Measurements from ENCODE around the gene MAP2K5.
A peak's percentile ranks its signal among the peaks of the same experiment; 100 is the strongest.

MAP2K5 gene

DNA sequence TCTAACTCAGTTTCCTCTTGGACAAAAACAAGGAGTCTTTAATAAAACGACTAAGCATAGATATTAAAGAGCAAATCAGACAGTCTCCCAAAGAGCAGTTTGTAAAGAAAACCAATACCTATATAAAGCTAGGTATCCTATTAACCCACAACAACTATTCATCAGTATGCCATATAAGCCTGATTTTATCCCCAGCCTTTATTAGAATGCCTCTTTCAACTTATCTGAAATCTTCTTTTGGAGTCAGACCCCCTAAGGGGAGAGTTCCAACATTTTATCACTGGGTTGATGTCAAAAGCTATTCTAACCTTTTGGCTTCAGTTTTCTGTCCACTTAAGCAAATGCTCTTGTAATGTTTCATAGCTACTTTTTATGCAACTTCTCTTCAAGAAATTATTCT, 17.8 kb downstream of the MAP2K5 start:
- no peak for DNase-seq

GRCh38 chr15:67563092-67563491, 20.6 kb downstream of the MAP2K5 start:
- DNase-seq, result no peak

- no peak for DNase-seq
Observed at GRCh38 chr15:67564021-67564967, 21.8 kb downstream of the MAP2K5 start.

GRCh38 chr15:67564968-67565345, 22.5 kb downstream of the MAP2K5 start:
- no peak for DNase-seq

DNA sequence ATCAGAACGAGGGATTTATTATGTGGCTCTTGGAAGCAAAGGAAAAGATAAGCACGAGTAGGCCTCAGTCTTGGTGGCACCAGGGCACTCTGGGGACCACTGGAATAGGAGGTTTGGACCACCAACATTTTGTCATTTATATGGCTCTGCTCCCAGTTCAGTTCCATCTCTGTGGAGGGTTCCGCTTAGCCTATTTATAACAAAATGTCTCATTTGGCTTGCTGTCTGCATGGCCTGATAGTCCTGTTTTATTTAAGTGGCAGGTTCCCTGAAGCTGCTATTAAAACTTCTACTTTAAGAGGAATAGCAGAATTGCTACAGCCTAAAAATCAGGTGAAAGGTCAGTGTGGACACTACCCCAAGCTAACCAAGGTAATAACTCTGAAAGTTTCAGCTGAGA, 27.2 kb downstream of the MAP2K5 start:
- no peak for DNase-seq

DNA sequence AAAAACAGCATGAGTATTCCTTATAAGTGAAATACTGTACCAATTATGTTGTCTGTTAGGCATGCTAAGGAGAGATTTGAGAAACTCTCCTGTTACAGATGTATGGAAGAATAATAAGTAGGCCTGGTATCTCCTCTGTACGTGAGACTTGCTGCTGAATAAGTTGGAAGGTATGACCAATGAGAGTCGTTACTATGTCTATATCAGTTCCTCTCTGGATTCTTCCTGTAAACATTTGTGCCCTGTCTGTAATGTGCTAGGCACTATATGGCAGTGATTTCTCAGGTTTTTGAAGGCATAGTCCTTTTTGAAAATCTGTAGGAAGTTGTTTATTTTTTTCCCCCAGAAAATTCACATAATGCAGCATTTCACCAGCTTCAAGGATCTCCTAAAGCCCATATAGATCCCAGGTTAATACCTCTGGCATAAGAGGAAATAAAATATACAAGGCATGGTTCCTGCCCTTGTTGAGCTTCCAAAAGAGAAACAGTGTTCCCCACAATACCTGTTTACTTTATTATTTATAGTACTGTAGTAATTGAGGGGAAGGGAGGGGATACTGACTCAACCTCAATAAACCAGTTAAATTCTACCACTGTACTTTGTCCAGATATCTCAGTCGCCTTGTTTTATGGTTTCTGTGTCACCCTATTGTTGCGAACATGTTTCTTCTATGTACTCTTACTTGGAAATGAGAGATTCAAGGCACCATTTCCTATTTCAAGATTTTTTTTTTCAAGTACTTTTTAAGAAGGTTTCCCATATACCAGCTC, 28.6 kb downstream of the MAP2K5 start:
- DNase-seq, result no peak

DNA sequence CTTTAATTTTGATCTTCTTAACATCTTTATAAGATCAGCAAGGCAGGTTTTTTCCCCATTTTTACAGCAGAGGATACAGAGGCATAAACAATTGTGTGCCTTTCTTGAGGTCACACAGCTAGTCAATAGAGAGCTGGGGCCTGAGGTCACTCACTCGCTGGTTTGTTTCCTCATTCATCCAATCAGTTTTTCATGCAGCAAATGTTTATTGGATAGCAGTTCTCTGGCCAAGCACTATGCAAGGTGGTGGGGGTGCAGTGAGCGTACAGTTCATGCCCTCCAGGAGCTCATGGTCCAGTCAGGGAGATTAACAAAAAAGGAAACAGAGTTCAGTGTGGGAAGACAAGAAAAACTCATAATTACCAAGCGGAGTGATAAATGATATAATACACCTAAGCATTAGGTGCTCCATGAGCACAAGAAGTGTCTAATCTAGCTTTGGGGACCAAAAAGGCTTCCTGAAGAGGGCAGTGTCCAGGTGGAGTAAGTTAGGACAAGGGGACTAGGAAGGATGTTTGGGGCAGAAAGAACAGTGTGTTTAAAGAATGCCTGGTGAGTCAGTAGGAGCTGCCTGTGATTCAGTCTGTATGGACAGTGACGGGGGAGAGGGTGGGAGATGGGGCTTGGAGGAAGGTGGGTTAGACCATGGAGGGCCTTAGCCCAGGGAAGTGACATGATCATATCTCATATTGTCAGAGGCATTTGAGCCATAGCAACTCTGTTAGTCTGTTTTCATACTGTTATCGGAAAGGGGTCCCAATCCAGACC, 29.3 kb downstream of the MAP2K5 start:
- no peak for DNase-seq

GRCh38 chr15:67573194-67573593, 30.7 kb downstream of the MAP2K5 start:
- DNase-seq, result no peak

DNA sequence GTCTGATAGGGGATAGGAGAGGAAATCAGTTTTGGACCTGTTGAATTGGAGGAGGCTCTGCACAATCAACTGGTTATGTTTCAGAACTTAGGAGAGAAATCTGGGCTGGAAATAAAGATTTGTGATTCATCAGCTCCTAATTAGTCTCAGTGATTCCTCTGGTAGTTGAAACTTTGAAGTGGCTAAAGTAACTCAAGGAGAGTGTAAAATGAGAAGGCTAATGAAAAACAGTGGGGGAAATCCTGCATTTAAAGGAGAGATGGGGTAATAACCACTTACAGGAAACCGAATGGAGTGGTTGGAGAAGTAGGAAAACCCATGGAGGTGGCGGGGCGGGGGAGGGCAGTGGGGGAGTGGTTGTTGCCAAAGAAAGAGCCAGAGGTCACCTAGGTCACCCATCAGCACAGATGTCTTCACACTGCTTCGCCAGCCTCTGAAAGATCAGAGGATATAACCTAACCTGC, 32.6 kb downstream of the MAP2K5 start:
- DNase-seq, result peak; percentile 11

GRCh38 chr15:67578020-67578600, 35.6 kb downstream of the MAP2K5 start:
- DNase-seq, result no peak

DNA sequence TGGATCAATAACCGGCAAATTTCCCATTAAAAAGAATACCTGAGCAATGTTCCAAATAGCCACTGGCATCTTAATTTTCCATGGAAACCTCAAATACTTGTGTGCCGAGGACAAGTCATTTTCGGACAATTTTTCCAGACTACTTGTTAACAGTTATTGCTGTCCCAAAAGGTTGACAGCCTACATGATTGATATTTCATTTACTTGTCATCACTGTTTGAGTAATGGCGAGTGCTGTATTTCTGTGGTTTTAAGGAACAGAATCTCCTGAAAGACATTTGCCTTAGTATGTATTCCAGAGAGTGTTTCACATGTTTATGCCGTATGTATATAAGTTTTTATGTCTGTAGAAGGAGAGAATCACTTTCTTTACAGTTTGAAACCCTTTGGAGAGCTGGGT, 36.7 kb downstream of the MAP2K5 start:
- no peak for DNase-seq

GRCh38 chr15:67579967-67580366, 37.5 kb downstream of the MAP2K5 start:
- no peak for DNase-seq

- DNase-seq, result no peak
Observed at GRCh38 chr15:67584157-67584556, 41.7 kb downstream of the MAP2K5 start.

- no peak for DNase-seq
Observed at GRCh38 chr15:67585681-67586080, 43.2 kb downstream of the MAP2K5 start.

DNA sequence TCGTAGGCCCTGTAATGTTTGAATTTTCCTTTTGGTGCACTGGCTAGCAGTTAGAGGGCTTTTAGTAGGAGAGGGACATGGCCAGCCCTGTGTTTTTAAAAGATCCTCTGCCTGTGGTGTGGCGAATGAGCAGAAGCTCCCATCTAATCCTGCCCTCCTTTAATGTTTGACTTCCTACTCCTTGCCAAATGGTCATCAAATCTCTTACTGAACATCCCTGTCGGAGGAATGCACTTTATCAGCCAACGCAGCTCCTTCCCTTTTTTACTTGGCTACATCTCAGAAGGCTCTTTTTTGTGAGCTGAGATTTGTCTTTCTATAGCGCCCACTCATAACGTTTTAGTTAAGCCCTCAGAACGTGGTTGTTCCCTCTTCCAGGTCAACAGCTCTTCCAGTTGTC, 44.8 kb downstream of the MAP2K5 start:
- no peak for DNase-seq

GRCh38 chr15:67587754-67588153, 45.3 kb downstream of the MAP2K5 start:
- DNase-seq, result no peak

DNA sequence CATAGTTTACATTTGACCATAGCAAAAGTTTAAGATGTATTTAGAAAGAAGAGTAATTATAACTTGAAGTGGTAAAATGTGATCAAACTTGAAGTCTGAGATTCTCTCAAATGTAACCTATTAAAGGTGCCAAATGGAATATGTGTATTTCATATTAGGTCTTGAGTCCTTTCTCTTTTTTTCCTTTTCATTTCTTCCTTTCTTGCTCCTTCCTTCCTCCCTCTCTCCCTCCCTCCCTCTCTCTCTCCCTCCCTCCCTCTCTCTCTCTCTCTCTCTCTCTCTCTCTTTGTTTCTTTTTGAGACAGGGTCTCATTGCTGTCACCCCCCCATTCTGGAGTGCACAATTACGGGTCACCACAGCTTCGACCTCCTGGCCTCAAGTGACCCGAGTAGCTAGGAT, 47.7 kb downstream of the MAP2K5 start:
- DNase-seq, result no peak

GRCh38 chr15:67592245-67592644, 49.7 kb downstream of the MAP2K5 start:
- DNase-seq, result no peak

DNA sequence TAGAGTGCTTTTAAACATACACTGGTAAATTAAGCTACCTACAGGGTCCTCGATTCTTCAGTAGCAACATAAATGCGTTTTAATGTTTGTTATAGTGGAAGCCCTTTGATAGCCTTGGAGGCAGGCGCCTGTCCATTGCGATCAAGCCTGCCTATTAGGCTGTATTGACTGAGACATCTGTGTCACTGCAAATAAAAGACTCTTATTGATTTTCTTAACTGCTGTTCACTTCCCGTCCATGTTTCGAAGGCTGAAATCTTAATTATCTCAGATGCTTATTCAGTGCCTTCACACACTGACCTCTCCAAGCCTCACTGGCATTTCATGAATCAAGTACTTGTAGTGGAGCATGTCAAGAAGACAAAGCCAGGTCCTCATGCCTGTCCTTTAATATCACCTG, 51.1 kb downstream of the MAP2K5 start:
- DNase-seq, result no peak

DNA sequence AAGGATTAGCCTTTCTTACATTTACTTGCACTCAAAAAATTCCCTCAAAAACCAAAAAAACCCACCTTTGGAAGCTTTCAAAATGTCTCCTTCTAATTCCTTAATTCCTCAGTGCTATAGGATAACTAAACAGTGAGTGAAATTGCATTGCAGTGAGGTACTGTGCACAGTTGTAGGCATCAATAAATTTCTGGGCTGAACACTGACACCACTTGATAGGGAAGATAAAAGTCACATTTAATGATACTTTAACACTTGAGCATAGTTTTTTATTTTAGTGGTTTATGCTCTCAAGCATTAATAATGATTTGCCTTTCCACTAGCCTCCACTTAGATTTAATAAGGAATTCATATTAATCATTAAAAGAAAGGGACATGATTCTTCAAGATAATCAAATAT, 52.3 kb downstream of the MAP2K5 start:
- DNase-seq, result no peak

DNA sequence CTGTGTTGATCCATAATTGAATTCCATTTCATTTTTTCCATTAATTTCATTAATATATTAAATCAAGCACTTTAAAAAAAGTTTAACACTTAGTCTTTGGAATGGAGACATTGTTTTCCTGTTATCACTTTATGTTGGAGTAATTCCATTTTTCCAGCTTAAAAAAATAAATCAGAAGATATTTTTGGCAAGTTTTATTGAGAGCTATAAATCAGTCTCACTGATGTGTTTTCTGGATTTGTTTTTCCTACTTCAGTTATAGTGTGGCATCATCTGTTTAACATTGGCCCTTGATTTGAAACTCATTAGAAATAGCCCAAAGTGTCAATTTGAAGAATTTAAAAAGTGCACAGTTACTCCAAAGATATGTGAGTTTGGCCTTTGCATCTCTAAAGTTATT, 53.1 kb downstream of the MAP2K5 start:
- DNase-seq, result no peak

DNA sequence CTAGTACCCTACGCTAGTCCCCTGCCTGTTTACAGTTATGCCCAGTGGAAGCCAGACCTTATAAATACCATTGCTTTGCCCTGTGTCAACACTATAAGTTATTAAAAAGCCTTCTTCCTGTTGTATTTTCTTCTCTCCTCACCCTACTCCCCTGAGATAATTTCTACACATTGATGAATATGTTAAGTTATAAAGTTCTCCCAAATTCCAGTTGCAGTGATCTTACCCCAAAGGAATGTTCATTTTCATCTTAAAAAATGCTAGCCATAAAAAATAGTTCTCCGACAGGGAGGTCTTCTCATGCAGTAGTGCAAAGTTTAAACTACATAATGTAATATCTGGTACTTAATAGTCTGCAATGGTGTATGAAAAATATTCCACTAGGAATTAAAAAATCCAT, 58.6 kb downstream of the MAP2K5 start:
- DNase-seq, result no peak

- DNase-seq, result no peak
Observed at GRCh38 chr15:67603063-67603462, 60.6 kb downstream of the MAP2K5 start.

All from NCI-H82 (cell line).